ENCODE measurements around the gene TCEA2.

TCEA2 gene

DNA sequence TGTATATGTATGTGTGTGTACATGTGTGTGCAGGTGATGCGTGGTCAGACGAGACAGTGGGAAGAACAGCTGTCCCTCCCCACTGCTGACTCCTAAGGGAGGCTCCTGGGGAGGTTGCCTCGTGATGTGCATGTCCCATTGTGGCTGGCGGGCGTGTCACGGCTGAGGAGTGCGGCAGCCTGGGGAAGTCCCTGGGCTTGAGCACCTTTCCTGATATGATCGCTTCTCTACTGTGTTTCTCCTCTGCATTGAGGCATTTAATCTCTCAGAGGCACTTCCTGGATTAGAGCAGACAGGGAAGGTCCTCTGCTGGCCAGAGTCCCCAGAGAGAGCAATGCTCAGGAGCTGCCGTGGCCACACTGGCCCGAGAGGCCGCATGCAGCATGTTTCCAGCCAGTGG lies 32.9 kb downstream of the TCEA2 start:
- H3K27me3 ChIP-seq (ENCODE audit: low read length) = no peaks in the 10 kb centered on the region
- no peaks in the 10 kb centered on the region for H4K20me1 ChIP-seq (ENCODE audit: low read depth, low read length)
- no peak overlapping the region for H3K9ac ChIP-seq (ENCODE audit: low read length)
- H3K4me2 ChIP-seq (ENCODE audit: low read depth, low read length, poor library complexity, severe bottlenecking) = no peak overlapping the region
- no peaks in the 10 kb centered on the region for H3K9me2 ChIP-seq (replicated peaks; ENCODE audit: insufficient read depth, low read length)
- H3K4me3 ChIP-seq (ENCODE audit: insufficient read depth, low read length, poor library complexity, severe bottlenecking) = no peak overlapping the region
- H2AFZ ChIP-seq (ENCODE audit: low read depth, low read length, severe bottlenecking) = no peak overlapping the region
- TF ChIP-seq, protein P1, sequence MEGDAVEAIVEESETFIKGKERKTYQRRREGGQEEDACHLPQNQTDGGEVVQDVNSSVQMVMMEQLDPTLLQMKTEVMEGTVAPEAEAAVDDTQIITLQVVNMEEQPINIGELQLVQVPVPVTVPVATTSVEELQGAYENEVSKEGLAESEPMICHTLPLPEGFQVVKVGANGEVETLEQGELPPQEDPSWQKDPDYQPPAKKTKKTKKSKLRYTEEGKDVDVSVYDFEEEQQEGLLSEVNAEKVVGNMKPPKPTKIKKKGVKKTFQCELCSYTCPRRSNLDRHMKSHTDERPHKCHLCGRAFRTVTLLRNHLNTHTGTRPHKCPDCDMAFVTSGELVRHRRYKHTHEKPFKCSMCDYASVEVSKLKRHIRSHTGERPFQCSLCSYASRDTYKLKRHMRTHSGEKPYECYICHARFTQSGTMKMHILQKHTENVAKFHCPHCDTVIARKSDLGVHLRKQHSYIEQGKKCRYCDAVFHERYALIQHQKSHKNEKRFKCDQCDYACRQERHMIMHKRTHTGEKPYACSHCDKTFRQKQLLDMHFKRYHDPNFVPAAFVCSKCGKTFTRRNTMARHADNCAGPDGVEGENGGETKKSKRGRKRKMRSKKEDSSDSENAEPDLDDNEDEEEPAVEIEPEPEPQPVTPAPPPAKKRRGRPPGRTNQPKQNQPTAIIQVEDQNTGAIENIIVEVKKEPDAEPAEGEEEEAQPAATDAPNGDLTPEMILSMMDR (IDR thresholded peaks at IDR 0.05; ENCODE audit: insufficient read depth, low read length, poor library complexity, severe bottlenecking) = no peak
- no peak for TF ChIP-seq EZH2phosphoT487 (conservative IDR thresholded peaks at IDR 0.05; ENCODE audit: low read length)
- no peak overlapping the region for H3K27ac ChIP-seq (ENCODE audit: low read depth, low read length)
- no peaks in the 10 kb centered on the region for H3K79me2 ChIP-seq (ENCODE audit: insufficient read depth, low read length)
- no peaks in the 10 kb centered on the region for H3F3A ChIP-seq (ENCODE audit: insufficient read depth)
- H3K9me3 ChIP-seq (ENCODE audit: insufficient read depth, low read length) = no peaks in the 10 kb centered on the region
- no peaks in the 10 kb centered on the region for H3K36me3 ChIP-seq (ENCODE audit: low read length)

GRCh38 chr20:64096535-64096934 lies 33.5 kb downstream of the TCEA2 start:
- no peaks in the 10 kb centered on the region for H3K79me2 ChIP-seq (ENCODE audit: insufficient read depth, low read length)
- H3K27ac ChIP-seq (ENCODE audit: low read depth, low read length) = no peak overlapping the region
- no peaks in the 10 kb centered on the region for H3F3A ChIP-seq (ENCODE audit: insufficient read depth)
- H3K4me3 ChIP-seq (ENCODE audit: insufficient read depth, low read length, poor library complexity, severe bottlenecking) = no peak overlapping the region
- no peaks in the 10 kb centered on the region for H3K9me3 ChIP-seq (ENCODE audit: insufficient read depth, low read length)
- H4K20me1 ChIP-seq (ENCODE audit: low read depth, low read length) = no peaks in the 10 kb centered on the region
- no peaks in the 10 kb centered on the region for H3K27me3 ChIP-seq (ENCODE audit: low read length)
- H3K36me3 ChIP-seq (ENCODE audit: low read length) = no peaks in the 10 kb centered on the region
- H2AFZ ChIP-seq (ENCODE audit: low read depth, low read length, severe bottlenecking) = no peak overlapping the region
- no peak overlapping the region for H3K4me2 ChIP-seq (ENCODE audit: low read depth, low read length, poor library complexity, severe bottlenecking)
- H3K9ac ChIP-seq (ENCODE audit: low read length) = no peak overlapping the region
- no peak for TF ChIP-seq EZH2phosphoT487 (conservative IDR thresholded peaks at IDR 0.05; ENCODE audit: low read length)
- TF ChIP-seq, protein P1 (IDR thresholded peaks at IDR 0.05; ENCODE audit: insufficient read depth, low read length, poor library complexity, severe bottlenecking) = no peak
- H3K9me2 ChIP-seq (replicated peaks; ENCODE audit: insufficient read depth, low read length) = no peaks in the 10 kb centered on the region

DNA sequence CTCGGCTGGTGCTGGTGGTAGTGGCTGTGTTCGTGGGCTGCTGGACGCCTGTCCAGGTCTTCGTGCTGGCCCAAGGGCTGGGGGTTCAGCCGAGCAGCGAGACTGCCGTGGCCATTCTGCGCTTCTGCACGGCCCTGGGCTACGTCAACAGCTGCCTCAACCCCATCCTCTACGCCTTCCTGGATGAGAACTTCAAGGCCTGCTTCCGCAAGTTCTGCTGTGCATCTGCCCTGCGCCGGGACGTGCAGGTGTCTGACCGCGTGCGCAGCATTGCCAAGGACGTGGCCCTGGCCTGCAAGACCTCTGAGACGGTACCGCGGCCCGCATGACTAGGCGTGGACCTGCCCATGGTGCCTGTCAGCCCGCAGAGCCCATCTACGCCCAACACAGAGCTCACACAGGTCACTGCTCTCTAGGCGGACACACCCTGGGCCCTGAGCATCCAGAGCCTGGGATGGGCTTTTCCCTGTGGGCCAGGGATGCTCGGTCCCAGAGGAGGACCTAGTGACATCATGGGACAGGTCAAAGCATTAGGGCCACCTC lies 35.5 kb downstream of the TCEA2 start:
- Histone ChIP-seq H3F3A (ENCODE audit: insufficient read depth) (no peaks in the 10 kb centered on the region), H4K20me1 (ENCODE audit: low read depth, low read length) (no peaks in the 10 kb centered on the region), H3K27me3 (ENCODE audit: low read length) (no peaks in the 10 kb centered on the region), H3K36me3 (ENCODE audit: low read length) (no peaks in the 10 kb centered on the region), H3K4me3 (ENCODE audit: insufficient read depth, low read length, poor library complexity, severe bottlenecking) (no peak overlapping the region), H3K27ac (ENCODE audit: low read depth, low read length) (no peak overlapping the region), H3K79me2 (ENCODE audit: insufficient read depth, low read length) (no peaks in the 10 kb centered on the region), H2AFZ (ENCODE audit: low read depth, low read length, severe bottlenecking) (no peak overlapping the region), H3K9me2 (replicated peaks; ENCODE audit: insufficient read depth, low read length) (no peaks in the 10 kb centered on the region), H3K9me3 (ENCODE audit: insufficient read depth, low read length) (no peaks in the 10 kb centered on the region), H3K9ac (ENCODE audit: low read length) (no peak overlapping the region), H3K4me2 (ENCODE audit: low read depth, low read length, poor library complexity, severe bottlenecking) (no peak overlapping the region)
- TF ChIP-seq, protein P1 (IDR thresholded peaks at IDR 0.05; ENCODE audit: insufficient read depth, low read length, poor library complexity, severe bottlenecking) = no peak
- TF ChIP-seq EZH2phosphoT487 (conservative IDR thresholded peaks at IDR 0.05; ENCODE audit: low read length) = no peak
